Fibroblast of skin of left biceps (primary cell): ENCODE measurements around the gene GYS1.
A peak's percentile ranks its signal among the peaks of the same experiment; 100 is the strongest.

Source experiments
- DNase-seq, 2 experiments: peaks; one replicate each; pipeline ENCODE4 v3.0.0-alpha.2; 2013; ENCODE audit warnings: low read depth in 2 of 2

The GYS1 gene

DNA sequence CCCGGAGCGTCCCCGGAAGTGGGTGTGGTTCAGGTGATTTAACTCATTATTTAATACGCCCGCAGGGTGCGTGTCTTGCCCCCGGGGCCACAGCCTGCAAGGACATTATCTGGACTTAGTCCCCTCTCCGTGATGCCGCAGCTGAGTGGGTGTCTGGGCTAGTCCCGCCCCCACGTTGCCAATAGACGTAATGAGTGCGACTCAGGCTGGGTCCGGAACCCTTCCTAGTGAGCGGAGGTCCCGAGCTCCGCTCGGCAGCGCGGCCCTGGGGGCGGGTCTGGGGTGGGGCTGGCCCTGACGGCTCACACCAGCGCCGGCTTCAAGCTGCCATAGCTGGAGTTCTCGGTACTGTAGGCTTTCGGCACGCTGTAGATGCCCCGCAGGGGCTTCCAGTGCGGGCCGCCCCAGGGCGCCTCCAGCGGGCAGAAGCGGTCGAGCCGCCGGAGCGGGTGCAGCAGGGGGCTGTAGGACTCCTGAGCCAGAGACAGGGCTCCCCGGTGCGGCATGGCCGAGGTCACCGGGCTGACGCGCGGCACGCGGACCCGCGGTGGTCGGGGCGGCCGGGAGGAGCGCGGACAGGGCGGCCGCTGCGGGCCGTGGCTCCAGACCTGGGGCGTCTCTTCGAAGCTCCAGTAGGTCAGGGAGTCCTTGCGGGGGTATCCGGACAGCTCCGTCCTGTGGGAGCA, 24.7 kb upstream of the GYS1 start:
- DNase-seq = peak; percentile 18 to 27

DNA sequence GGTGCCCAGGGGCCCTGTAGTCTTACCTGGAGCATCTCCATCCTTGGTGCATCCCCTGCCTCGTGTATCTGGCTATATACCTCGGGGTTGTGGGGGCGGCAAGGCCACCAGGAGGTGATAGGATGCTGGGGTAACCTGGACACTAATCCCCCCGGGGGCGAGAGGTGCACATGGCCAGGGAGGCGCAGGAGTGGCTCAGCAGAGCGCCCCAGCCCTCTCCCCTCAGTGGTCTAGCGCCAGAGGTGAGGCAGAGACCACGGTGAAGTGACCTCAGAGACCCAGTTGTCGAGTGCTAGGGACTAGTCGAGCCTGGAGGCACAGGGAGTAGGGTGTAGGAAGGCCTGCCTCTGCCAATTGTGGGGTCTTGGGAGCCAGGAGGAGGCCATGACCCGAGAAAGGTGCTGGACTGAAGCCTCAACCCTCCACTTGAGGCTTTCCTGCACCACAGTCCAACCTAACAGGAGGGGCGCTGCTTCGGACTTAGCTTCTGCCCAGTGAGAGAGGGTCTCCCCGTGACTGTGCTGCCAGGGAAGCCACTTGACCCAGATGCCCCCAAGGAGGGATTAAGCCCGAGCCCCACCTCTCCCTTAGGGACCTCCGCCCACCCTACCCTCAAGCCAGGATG, 24.0 kb upstream of the GYS1 start, which contains the start of gene LHB:
TSS of gene LHB (minus strand) at position 51 of the 625 bp plus-strand sequence. CDS start at position 41, 10 bp downstream.
- DNase-seq = no peak

DNA sequence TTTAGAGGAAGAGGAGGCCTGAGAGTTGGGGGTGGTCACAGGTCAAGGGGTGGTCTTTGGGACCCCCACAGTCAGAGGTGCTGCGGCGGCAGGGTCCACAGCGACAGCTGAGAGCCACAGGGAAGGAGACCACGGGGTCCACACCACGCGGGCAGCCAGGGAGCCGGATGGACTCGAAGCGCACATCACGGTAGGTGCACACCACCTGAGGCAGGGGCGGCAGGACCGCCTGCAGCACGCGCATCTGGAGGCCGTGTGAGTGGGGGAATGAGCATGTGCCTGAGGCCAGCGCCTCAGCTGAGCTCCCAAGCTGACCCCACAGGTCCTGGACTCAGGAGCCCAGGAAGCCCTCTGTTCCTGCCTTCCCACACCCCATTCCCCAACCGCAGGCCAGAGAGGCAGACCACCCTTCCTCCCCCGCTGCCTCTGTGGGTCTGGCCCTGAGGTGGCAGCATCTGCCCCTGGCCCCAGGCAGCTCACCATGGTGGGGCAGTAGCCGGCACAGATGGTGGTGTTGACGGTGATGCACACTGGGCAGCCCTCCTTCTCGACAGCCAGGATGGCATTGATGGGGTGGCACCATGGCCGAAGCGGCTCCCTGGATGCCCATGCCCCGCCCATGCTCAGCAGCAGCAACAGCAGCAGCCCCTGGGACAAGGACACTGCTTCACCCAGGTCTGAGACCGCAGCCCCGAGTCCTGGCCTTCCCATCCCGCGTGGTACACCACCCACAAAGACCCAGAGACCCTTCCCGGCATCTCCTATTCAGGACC, 23.1 kb upstream of the GYS1 start:
- no peak for DNase-seq

GRCh38 chr19:49014870-49015255, 21.8 kb upstream of the GYS1 start:
- no peak for DNase-seq

DNA sequence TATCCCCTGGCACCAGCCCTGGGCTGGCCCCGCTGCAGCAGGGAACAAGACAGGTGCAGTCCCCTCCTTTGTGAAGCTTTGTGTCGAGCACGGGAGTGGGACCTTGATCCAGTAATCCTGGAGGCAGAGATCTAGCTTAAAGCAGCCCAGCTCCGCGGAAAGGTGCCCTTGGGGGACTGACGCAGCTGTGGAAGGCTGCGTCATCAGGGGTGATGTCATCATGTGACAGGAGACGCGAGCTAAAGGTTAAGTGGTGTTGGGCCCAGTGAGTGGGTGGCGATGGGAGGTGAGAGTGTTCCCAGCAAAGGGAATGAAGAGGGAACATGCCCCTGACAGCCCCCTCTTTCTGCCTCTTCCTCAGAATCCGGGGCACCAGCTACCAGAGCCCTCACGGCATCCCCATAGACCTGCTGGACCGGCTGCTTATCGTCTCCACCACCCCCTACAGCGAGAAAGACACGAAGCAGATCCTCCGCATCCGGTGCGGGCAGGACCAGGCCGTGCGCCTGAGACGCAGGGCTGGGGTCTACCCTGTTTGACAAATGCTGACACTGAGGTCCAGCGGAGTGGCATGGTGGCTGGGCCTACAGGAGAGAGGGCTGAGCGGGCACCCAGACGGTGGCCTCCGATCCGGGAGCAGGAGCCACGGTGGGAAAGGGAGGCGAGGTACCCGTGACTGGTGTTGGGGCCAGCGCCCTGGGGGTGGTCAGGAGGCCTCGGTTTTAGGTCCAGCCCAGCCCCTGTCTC, 21.2 kb upstream of the GYS1 start:
- no peak for DNase-seq

- DNase-seq = no peak
These were observed 18.1 kb upstream of the GYS1 start for GRCh38 chr19:49011194-49011593.

GRCh38 chr19:49010453-49010852, 17.3 kb upstream of the GYS1 start:
- no peak for DNase-seq

DNA sequence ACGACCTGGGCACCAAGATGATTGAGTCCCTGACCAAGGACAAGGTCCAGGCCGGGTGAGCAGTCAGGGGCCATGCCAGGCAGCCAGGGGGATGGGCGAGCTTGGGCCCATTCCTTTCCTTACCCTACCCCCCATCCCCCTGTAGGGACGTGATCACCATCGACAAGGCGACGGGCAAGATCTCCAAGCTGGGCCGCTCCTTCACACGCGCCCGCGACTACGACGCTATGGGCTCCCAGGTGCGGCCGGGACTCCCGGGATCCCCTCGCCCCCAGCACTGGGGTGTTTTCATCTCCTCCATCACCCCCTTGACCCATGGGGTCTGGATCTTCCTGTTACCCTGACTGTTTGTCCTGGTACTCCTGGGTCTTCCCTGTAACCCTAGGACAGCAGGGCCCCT, 16.7 kb upstream of the GYS1 start:
- DNase-seq = no peak

GRCh38 chr19:49006905-49007304, 13.8 kb upstream of the GYS1 start:
- DNase-seq = no peak

DNA sequence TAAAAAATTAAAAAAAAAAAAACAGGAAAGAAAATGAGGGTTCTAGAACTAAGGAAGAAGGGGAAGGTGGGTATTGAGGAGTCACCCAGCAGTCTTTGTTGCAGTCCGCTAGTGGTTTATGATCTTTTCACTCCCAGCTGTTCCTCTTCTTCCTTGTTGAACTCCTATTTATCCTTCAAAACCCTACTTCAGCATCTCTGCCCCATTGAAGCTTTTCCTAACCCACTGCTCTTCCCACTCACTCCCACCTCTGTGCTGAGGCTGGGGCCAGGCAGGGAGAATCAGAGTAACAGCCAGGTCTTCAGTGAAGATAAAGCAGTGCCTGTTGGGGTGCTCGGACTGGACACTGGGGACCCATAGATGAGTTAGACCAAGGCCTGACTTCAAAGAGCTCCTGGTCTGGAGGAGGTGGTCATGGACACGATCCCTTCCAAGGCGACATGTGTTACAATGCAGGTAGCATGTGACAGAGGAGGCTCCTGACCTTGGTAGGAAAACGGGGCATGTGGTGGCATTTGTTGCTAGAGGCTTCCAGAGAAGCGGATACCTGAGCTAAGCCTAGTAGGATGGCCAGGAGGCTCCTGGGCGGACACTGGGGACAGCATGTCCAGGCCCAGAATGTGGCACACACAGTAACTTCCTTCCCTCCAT, 12.0 kb upstream of the GYS1 start:
- DNase-seq = no peak

- DNase-seq = no peak
These were observed 11.0 kb upstream of the GYS1 start for GRCh38 chr19:49004133-49004532.

- DNase-seq = no peak
These were observed 6.6 kb upstream of the GYS1 start for GRCh38 chr19:48999481-49000325.

GRCh38 chr19:48997972-48998371, 4.9 kb upstream of the GYS1 start:
- no peak for DNase-seq

- DNase-seq = no peak
These were observed 902 bp upstream of the GYS1 start for GRCh38 chr19:48994035-48994386.

DNA sequence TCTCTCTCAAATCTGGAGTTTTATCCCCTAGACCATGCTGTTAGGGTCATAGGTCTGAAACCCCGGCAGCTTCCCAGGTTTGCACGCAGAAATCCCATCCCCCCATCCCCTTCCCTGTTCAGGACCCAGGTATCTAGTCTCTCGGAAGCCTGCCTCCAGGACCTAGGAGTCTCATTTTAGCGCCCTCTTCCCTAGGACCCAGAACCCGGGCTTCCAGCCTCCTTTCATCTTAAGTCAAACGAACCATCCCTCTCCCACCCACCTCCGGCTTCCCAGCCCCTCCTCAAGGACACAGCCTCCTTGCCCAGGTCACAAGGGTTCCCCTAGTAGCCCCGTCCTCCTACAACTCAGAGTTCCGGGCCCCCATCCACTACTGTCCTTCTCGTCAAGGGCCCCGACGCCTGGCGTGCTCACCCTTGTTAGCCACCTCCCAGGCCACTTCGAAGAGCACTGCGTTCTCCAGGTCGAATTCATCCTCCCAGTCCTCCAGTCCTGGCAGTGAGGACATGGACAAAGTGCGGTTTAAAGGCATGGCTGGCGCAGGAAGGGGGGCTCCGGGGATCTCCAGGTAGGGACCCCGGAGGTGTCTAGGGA, 431 bp downstream of the GYS1 start:
- no peak for DNase-seq

- DNase-seq = no peak
These were observed 1.1 kb downstream of the GYS1 start for GRCh38 chr19:48991873-48992580.

DNA sequence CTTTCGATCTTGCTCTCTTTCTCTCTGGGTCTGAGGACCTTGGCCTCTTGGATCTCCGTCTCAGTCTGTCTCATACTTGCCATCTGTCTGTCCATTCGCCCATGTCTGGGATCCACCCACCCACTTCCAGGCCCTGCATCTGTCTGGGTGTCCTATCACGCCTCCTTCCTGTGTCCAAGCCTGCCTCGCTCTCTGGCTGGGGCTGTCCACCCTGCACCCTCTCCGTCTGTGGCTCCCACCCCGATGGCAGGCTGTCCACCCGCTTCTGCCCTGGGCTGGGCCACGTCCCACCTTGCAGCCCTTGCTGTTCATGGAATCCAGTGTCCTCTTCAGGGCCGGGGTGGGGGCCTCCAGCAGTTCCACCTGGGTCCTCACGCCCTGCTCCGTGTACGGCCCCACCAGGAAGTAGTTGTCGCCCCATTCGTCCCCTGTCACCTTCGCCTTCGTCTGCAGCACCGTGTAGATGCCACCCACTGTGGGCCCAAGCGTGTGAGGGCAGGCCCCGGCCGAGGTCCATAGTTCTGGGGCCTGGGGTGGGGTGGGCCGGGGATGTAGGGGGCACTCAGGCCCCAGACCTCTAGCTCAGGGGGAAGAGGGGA, 2.0 kb downstream of the GYS1 start:
- no peak for DNase-seq

- no peak for DNase-seq
These were observed 2.7 kb downstream of the GYS1 start for GRCh38 chr19:48990400-48990799.

DNA sequence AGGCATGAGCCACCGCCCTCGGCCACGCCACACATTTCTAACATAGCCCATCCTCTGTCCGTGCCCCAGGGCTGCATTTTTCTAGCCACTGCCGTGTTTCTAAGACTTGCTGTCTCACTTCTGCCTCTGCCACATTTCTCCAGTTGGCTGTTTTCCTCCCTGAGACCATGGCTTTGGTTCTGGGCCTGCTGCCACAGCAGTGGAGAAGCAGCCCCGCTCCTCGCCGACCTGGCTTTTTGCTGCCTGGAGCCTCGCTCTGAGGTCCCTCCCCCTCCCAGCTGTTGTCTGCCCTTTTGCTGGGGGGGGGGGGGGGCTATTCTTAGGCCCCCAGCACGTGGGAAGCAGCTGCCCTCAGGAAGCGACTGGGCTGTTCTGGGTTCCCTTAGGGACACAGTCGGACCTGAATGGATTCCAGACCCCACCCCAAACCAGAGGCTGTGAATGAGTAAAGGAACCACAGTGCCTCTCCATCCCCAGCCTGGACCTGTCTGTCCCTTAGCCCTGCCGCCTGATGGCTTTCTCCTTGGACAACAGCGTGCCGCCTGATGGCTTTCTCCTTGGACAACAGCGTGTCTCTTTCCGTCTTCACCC, 3.3 kb downstream of the GYS1 start:
- no peak for DNase-seq
